ENCODE data around the gene LDLR.

- TF ChIP-seq, protein P1, sequence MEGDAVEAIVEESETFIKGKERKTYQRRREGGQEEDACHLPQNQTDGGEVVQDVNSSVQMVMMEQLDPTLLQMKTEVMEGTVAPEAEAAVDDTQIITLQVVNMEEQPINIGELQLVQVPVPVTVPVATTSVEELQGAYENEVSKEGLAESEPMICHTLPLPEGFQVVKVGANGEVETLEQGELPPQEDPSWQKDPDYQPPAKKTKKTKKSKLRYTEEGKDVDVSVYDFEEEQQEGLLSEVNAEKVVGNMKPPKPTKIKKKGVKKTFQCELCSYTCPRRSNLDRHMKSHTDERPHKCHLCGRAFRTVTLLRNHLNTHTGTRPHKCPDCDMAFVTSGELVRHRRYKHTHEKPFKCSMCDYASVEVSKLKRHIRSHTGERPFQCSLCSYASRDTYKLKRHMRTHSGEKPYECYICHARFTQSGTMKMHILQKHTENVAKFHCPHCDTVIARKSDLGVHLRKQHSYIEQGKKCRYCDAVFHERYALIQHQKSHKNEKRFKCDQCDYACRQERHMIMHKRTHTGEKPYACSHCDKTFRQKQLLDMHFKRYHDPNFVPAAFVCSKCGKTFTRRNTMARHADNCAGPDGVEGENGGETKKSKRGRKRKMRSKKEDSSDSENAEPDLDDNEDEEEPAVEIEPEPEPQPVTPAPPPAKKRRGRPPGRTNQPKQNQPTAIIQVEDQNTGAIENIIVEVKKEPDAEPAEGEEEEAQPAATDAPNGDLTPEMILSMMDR (IDR thresholded peaks at IDR 0.05 in 8 of 11, conservative IDR thresholded peaks at IDR 0.05 in 3 of 11) = no peak
- TF ChIP-seq POLR2AphosphoS5 (IDR thresholded peaks at IDR 0.05) = no peak
Measured at GRCh38 chr19:11108746-11109145, 19.5 kb downstream of the LDLR start.
